GM21529 (cell line): ENCODE results near the gene LKAAEAR1.
"Not testable (repeated sequence)": the region's sequence is repeated elsewhere in the genome, so short reads cannot be mapped to it uniquely, and the experiment has no call there.

Source experiments
- ATAC-seq: cut with Tn5 transposase; IDR thresholded peaks from one replicate; pipeline ENCODE4 v1.9.1; 2021; ENCODE audit not compliant: unreplicated experiment

LKAAEAR1 gene

GRCh38 chr20:64099880-64100565 lies 15.8 kb upstream of the LKAAEAR1 start:
- ATAC-seq = no peak

- no peak for ATAC-seq
Measured at GRCh38 chr20:64099086-64099786, 15.0 kb upstream of the LKAAEAR1 start.

GRCh38 chr20:64098471-64099013 lies 14.3 kb upstream of the LKAAEAR1 start:
- ATAC-seq = no peak

- no peak for ATAC-seq
Measured at GRCh38 chr20:64096535-64096934, 12.3 kb upstream of the LKAAEAR1 start.

- no peak for ATAC-seq
Measured at GRCh38 chr20:64095927-64096326, 11.7 kb upstream of the LKAAEAR1 start.

- no peak for ATAC-seq
Measured at GRCh38 chr20:64095455-64095854, 11.3 kb upstream of the LKAAEAR1 start.

- no peak for ATAC-seq
Measured at GRCh38 chr20:64093013-64093503, 8.9 kb upstream of the LKAAEAR1 start.

- no peak for ATAC-seq
Measured at GRCh38 chr20:64092258-64093012, 8.2 kb upstream of the LKAAEAR1 start.

- no peak for ATAC-seq
Measured at GRCh38 chr20:64091770-64092169, 7.6 kb upstream of the LKAAEAR1 start.

- ATAC-seq = no peak
Measured at GRCh38 chr20:64091340-64091739, 7.1 kb upstream of the LKAAEAR1 start.

GRCh38 chr20:64090165-64090564 lies 6.0 kb upstream of the LKAAEAR1 start:
- no peak for ATAC-seq

- not testable (repeated sequence) for ATAC-seq
Measured at GRCh38 chr20:64088586-64088985, 4.4 kb upstream of the LKAAEAR1 start.

GRCh38 chr20:64087226-64087825 lies 3.1 kb upstream of the LKAAEAR1 start:
- ATAC-seq = not testable (repeated sequence)

GRCh38 chr20:64086801-64087200 lies 2.6 kb upstream of the LKAAEAR1 start:
- no peak for ATAC-seq

- no peak for ATAC-seq
Measured at GRCh38 chr20:64084685-64085152, 521 bp upstream of the LKAAEAR1 start.

GRCh38 chr20:64083378-64083803 lies 807 bp downstream of the LKAAEAR1 start:
- ATAC-seq = no peak

GRCh38 chr20:64082820-64083377 lies 1.3 kb downstream of the LKAAEAR1 start:
- ATAC-seq = no peak

GRCh38 chr20:64082126-64082731 lies 2.0 kb downstream of the LKAAEAR1 start:
- no peak for ATAC-seq

GRCh38 chr20:64081624-64081964 lies 2.6 kb downstream of the LKAAEAR1 start:
- no peak for ATAC-seq
